RWPE2 (cell line): ENCODE data around the gene ID3.

Experiments used
- ATAC-seq: fragments of 200-7000 bp; cut with Tn5 transposase; 3 replicates; pipeline ENCODE4 v1.9.1; 2021; ENCODE audit warnings: low read depth
- DNase-seq: peaks from one replicate; pipeline ENCODE4 v3.0.0-alpha.2; 2020; ENCODE audit warnings: low spot score
- H3K27ac ChIP-seq: fragments of 450-650 bp; 2 replicates; pipeline ENCODE4 v1.5.1; 2017; ENCODE audit warnings: mild to moderate bottlenecking; ENCODE audit not compliant: poor library complexity, severe bottlenecking
- H3K27me3 ChIP-seq: fragments of 250-450 bp; sonication (Bioruptor Pico); 2 replicates; pipeline ENCODE4 v1.5.1; 2021; ENCODE audit warnings: mild to moderate bottlenecking, moderate library complexity; ENCODE audit not compliant: insufficient read depth, poor library complexity, severe bottlenecking
- H3K36me3 ChIP-seq: fragments of 250-450 bp; sonication (Bioruptor Pico); 2 replicates; pipeline ENCODE4 v1.5.1; 2020; ENCODE audit warnings: low read depth, mild to moderate bottlenecking, moderate library complexity
- H3K4me1 ChIP-seq: fragments of 250-450 bp; sonication (Bioruptor Pico); 2 replicates; pipeline ENCODE4 v1.5.1; 2021; ENCODE audit warnings: mild to moderate bottlenecking, moderate library complexity; ENCODE audit not compliant: insufficient read depth, poor library complexity, severe bottlenecking
- H3K4me3 ChIP-seq: fragments of 250-450 bp; sonication (Bioruptor Pico); 2 replicates; pipeline ENCODE4 v1.5.1; 2021; ENCODE audit warnings: mild to moderate bottlenecking, moderate library complexity; ENCODE audit not compliant: severe bottlenecking
- H3K9me3 ChIP-seq: fragments of 250-450 bp; sonication (Bioruptor Pico); 2 replicates; pipeline ENCODE4 v1.5.1; 2021; ENCODE audit warnings: mild to moderate bottlenecking, moderate library complexity; ENCODE audit not compliant: severe bottlenecking
- TF ChIP-seq, protein P1 (sequence below): fragments of 450-650 bp; IDR thresholded peaks from one replicate; pipeline ENCODE4 v1.5.1; 2017; ENCODE audit warnings: mild to moderate bottlenecking, moderate library complexity; ENCODE audit not compliant: poor library complexity, severe bottlenecking

ID3 gene

DNA sequence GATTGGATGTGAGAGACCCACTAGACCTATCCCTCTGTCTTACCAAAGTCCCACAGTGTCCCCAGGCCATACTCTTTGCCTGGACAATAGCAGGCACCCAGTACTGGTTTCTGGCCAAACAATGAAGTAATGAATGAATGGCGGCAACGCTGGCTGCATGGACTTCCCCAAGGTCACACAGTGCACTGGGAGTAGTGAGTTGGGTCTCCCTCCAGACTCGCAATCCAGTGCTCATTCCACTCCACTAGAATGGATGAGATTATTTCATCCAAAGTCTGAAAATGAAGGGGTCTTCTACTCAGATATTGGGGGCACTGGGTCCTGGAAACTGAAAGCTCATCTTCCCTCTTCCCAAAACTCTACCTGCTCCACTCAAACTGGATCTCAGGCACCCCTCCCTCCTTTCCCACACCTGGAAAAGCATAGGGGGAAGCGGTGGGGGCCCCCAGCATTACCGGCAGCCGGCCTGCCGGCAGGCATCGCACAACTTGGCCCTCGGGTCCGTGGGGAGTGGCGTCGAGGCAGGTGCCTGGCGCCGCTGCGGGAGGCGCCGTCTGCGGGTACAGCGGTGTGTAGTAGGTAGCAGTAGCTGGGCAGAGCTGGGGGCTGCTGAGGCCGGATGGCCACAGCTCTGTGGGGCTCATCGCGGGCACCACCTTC lies 29.1 kb downstream of the ID3 start:
- DNase-seq: no peak
- TF ChIP-seq, protein P1, sequence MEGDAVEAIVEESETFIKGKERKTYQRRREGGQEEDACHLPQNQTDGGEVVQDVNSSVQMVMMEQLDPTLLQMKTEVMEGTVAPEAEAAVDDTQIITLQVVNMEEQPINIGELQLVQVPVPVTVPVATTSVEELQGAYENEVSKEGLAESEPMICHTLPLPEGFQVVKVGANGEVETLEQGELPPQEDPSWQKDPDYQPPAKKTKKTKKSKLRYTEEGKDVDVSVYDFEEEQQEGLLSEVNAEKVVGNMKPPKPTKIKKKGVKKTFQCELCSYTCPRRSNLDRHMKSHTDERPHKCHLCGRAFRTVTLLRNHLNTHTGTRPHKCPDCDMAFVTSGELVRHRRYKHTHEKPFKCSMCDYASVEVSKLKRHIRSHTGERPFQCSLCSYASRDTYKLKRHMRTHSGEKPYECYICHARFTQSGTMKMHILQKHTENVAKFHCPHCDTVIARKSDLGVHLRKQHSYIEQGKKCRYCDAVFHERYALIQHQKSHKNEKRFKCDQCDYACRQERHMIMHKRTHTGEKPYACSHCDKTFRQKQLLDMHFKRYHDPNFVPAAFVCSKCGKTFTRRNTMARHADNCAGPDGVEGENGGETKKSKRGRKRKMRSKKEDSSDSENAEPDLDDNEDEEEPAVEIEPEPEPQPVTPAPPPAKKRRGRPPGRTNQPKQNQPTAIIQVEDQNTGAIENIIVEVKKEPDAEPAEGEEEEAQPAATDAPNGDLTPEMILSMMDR: no peak
- Histone ChIP-seq H3K27ac (no peak overlapping the region), H3K4me1 (peaks cover 10% of the 10 kb centered on the region), H3K4me3 (peak overlapping the region; percentile 56), H3K27me3 (no peaks in the 10 kb centered on the region), H3K36me3 (no peaks in the 10 kb centered on the region), H3K9me3 (no peaks in the 10 kb centered on the region)
- ATAC-seq: no peak

DNA sequence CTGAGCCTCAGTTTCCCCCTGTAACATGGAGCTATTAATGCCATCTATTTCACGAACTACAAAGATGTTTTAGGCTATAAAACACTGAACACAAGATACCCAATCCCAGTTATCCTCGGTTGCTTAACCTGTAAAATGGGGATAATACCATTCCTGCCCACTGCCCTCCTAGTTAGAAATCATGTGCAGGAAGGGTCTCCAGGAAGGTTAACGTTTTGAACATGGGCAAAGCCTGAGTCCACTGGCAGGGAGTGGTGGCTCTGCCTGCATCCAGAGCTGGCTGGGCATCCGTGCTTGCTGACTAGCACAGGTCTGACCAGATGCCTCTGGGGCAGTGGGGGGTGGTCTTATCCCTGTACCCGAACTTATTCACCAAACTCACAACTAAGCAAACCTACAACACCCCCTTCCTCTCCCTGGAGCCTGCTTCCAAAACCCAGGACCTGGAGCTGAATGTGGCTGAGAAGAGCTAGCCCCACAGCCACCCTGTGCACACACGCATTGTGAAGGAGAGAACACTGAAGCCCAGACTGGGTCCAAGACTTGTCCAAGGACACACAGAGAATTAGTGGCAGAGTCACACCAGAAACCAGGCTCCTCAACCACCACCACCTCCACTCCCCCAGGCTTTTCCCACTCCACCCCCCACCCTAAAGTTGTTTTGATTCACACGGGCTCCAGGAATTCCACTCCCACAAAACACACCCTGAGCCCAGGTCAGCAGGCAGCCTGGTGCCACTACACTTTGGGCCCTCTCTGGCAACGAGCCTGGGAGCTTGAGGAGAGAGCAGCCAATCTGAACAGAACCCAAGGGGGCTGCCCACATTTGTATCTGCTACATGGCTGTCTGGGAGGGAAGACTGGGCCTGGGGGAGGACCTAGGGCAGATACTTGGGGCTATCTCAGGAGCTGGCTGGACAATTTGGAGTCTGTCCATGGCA lies 29.9 kb downstream of the ID3 start:
- no peaks in the 10 kb centered on the region for H3K9me3 ChIP-seq
- TF ChIP-seq, protein P1: no peak
- H3K4me3 ChIP-seq: peak overlapping the region; percentile 56
- peaks cover 10% of the 10 kb centered on the region for H3K4me1 ChIP-seq
- ATAC-seq: no peak
- no peaks in the 10 kb centered on the region for H3K36me3 ChIP-seq
- H3K27me3 ChIP-seq: no peaks in the 10 kb centered on the region
- DNase-seq: no peak
- peak overlapping the region; percentile 41 for H3K27ac ChIP-seq

DNA sequence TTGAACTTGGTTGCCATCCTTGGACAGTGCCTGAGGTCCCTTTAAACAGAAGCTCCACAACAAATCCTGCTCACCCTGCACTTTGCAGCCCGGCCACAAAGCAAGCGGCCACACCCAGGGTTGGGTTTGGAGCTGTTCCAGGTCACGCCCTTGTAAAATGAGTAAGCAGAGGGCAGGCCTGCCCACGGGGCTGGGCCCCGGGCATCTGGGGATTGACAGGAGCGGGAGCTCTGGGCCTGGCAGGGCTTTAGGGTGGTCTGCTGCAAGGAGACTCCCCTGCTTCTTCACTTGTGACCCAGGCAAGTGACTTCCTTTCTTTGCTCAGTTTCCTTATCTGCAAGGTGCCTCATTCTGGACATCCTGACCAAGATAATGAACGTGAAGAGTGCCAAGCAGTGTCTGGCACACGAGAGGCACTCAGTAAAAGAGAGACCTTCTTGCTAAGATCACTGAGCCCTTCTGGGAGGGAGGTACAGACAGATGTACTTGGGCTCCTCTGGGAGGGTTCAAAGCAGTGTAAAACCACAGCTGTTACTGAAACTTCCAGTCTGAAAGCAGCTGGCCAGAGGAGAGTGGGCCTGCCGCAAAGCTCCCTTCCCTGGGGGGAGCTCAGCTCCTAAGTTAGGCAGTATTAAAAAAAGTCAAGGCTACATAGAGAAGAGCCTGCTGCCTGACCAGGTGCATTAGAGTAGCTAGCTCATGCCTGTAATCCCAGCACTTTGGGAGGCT lies 30.9 kb downstream of the ID3 start:
- H3K36me3 ChIP-seq: peaks cover 3% of the 10 kb centered on the region; the same call in 1 of the 2 replicates
- peak; percentile 91 for DNase-seq
- TF ChIP-seq, protein P1: no peak
- no peaks in the 10 kb centered on the region for H3K27me3 ChIP-seq
- peak overlapping the region; percentile 41 for H3K27ac ChIP-seq
- no peaks in the 10 kb centered on the region for H3K9me3 ChIP-seq
- no peak overlapping the region for H3K4me3 ChIP-seq
- ATAC-seq: peak; percentile 87
- H3K4me1 ChIP-seq: peaks cover 10% of the 10 kb centered on the region

DNA sequence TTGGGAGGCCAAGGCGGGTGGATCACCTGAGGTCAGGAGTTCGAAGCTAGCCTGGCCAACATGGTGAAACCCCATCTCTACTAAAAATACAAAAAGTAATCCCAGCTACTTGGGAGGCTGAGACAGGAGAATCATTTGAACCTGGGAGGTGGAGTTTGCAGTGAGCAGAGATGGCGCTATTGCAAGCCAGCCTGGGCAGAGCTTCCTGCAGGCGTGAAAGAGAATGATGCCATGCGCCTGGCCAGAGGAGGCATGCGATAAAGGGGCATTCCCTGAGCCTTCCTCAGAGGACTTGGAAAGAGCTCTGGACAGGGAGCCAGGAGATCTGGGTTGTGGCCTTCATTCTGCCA lies 31.4 kb downstream of the ID3 start:
- Histone ChIP-seq H3K27me3 (no peaks in the 10 kb centered on the region), H3K4me1 (peaks cover 10% of the 10 kb centered on the region), H3K9me3 (no peaks in the 10 kb centered on the region), H3K4me3 (no peak overlapping the region), H3K36me3 (peaks cover 4% of the 10 kb centered on the region; the same call in 1 of the 2 replicates), H3K27ac (no peak overlapping the region)
- DNase-seq: no peak
- TF ChIP-seq, protein P1: no peak
- ATAC-seq: no peak
